Measurements from ENCODE around the gene CMTM2.
"Not testable (repeated sequence)": the region's sequence is repeated elsewhere in the genome, so short reads cannot be mapped to it uniquely, and the experiment has no call there.

The CMTM2 gene

GRCh38 chr16:66630561-66631260, 51.4 kb downstream of the CMTM2 start:
- DNase-seq (ENCODE audit: low read depth in 2 of 2): not testable (repeated sequence)

DNA sequence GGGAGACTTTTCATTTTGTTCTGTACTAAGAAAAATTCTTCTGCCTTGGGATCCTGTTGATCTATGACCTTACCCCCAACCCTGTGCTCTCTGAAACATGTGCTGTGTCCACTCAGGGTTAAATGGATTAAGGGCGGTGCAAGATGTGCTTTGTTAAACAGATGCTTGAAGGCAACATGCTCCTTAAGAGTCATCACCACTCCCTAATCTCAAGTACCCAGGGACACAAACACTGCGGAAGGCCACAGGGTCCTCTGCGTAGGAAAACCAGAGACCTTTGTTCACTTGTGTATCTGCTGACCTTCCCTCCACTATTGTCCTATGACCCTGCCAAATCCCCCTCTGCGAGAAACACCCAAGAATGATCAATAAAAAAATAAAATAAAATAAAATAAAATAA, 52.3 kb downstream of the CMTM2 start:
- DNase-seq (ENCODE audit: low read depth in 2 of 2): not testable (repeated sequence)

DNA sequence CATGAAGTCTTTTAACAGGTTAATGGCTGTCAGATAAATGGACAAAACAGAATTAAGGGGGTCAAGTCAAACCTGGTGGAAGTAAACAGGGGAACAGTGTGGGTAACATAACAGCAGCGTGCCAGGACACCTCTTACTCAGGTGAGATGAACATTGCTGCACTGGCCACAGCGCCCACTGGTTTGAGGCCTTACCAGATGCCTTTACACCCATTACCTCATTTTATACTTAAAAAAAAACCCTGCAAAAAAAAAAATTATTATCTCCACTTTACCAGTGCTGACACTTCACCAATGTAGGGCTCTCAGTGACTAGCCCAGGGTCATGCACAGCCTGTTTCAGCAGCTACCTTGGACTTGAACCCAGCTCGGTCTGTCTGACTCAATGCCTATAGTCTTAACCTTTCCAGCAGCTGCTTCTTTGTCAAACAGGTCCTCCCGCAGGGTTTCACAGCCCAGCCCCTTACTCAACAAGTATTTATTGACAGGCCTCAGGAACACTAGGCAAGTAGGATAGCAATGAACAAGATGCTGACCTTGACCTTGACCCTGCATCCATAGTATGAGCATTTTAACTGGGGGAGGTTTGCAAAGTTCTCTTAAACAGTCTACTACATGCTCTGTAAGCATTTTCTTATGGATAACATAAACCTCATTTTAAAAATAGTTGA, 55.4 kb downstream of the CMTM2 start:
- DNase-seq (ENCODE audit: low read depth in 2 of 2): no peak

- no peak for DNase-seq (ENCODE audit: low read depth in 2 of 2)
Observed at GRCh38 chr16:66635406-66635805, 56.1 kb downstream of the CMTM2 start.

- DNase-seq (ENCODE audit: low read depth in 2 of 2): no peak
Observed at GRCh38 chr16:66636199-66636598, 56.9 kb downstream of the CMTM2 start.

DNA sequence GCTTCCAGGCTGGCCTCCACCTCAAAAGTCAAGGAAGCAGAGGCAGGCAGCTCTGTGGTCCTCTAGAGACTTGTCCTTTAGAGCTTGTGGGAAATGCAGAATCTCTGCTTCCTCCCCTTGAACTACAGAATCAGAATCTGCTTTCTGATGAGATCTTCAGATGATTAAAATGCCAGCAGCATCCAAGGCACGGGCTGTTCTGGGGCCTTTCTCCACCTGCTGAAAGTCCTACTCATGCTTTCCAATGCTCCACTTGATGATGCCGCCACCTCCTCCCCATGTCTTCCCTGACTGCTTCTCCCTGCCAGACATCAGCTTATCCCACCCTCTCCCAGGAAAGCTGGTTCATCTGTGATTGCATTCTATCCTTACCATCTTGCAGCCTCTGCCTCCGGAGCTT, 58.5 kb downstream of the CMTM2 start:
- DNase-seq (ENCODE audit: low read depth in 2 of 2): no peak
